ENCODE measurements around the gene CYP19A1. TPM values are rescaled to one million over a fixed set of nuclear protein-coding genes. Genes with fewer than 3 reads are reported as not detected.
"Not testable (repeated sequence)": the region's sequence is repeated elsewhere in the genome, so short reads cannot be mapped to it uniquely, and the experiment has no call there.

The CYP19A1 gene
- polyA plus RNA-seq, 5 donors = 0.10 to 1.9 TPM; not detected in 3

GRCh38 chr15:51263116-51263515 is 75.3 kb downstream of the CYP19A1 start:
- DNase-seq = no peak

- no peak for DNase-seq
Observed at GRCh38 chr15:51262463-51262862, 75.9 kb downstream of the CYP19A1 start.

DNA sequence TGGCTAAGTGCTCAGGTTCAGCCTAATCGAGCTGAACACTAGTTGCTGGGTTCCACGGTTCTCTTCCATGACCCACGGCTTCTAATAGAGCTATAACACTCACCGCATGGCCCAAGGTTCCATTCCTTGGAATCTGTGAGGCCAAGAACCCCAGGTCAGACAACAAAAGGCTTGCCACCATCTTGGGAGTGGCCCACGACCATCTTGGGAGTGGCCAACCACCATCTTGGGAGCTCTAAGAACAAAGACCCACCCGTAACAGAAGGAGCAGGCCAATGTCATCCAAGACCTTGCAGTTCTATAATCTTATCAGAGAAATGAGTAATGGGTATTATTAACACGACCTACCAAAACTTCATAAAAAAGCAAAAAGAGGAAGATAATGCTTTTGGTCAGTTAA is 77.3 kb downstream of the CYP19A1 start:
- not testable (repeated sequence) for DNase-seq

- no peak for DNase-seq
Observed at GRCh38 chr15:51260202-51260601, 78.2 kb downstream of the CYP19A1 start.

- no peak for DNase-seq
Observed at GRCh38 chr15:51255533-51255932, 82.9 kb downstream of the CYP19A1 start.

DNA sequence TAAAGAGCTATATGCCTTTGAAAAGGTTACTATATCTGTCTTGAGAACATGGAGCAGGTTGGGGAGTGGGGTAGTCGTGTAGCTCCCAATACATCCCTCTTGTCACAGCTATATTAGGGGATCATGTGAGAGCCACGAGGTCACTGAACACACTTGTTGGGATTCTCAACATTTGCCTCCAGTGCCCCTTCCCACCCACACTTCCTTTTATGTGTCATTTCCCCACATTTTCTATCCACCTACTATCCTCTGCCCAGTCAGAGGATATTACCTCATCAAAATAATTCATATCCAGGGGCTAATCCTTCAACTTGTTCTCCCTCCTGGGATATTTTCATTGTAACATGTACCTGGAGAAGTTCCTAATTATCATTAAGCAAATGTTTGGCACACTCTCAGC is 85.0 kb downstream of the CYP19A1 start:
- no peak for DNase-seq

GRCh38 chr15:51252671-51253070 is 85.7 kb downstream of the CYP19A1 start:
- no peak for DNase-seq

DNA sequence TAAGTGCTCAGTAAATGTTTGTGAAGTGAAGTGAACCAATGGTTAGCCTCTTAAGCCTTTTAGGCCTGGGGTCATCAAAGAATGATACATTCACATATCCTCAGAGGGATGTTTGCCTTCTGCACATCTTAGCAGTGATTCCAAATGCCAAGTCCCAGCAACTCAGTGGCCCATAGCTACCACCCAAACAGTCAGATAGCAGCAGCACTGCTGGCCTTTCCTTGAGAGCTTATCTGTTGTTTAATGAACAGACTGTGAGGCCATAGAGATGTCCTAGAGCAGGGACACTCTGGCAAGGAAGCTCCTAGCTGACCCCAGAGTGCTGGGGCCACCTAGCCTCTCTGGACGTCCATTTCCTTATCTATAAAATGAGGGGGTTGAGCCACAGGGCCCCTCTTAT is 86.8 kb downstream of the CYP19A1 start:
- no peak for DNase-seq

DNA sequence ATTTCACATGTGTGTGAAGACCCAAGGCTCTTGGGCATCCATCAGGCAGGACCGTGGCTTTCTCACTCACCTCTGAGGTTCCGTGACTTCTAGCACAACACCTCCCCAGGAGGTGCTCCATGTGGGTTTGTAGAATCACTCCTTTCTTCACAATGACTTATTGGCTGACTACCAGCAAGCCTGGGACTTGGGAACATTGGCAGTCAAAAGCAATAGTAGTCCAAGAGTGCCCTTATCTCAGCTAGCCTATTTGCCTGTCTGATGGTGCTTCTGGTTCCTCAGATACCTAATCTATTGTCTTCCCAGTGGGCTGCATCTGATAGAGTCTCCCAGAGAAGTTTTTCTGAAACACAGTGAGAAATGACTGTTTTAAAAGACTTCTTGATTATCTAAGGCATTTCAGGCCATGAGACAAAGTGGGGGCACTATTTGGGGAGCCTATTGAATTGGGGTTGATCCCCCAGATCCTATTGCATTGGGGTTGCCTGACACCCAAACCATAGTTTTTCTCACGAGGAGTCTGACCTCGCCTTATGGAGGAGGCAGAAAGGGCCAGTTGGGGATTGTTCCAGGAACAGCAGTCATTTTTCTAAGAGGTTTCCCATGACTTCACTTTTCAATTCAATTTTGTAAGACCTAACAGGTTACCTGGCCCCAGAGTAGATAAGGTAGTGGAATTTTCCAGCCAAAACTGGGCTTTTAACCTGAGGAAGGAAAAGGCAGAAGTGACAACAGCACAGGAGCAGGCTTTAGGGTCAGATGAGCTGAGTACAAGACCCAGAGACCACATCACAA is 88.0 kb downstream of the CYP19A1 start:
- no peak for DNase-seq

- DNase-seq = no peak
Observed at GRCh38 chr15:51245628-51246027, 92.8 kb downstream of the CYP19A1 start.

GRCh38 chr15:51244423-51244869 is 94.0 kb downstream of the CYP19A1 start:
- DNase-seq = no peak

DNA sequence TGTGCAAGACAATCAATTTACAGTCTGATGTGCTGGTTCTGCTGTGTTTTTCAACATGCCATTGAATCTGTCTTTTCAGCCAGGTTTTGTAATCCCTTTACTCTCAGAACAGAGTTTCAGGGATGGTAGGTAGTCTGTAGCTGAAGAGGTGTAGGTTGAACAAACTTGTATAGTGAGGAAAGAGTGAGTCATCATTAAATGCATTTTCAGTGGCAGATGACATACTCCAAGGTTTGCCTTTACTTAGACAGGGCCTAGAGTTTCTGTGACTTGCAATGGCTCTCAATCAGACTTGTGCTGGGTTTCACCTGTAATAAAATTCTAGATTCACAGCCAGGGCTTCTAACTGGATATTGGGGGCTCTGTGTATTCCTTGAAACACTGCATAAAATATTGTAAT is 94.6 kb downstream of the CYP19A1 start:
- DNase-seq = no peak

- DNase-seq = no peak
Observed at GRCh38 chr15:51240066-51240465, 98.3 kb downstream of the CYP19A1 start.

DNA sequence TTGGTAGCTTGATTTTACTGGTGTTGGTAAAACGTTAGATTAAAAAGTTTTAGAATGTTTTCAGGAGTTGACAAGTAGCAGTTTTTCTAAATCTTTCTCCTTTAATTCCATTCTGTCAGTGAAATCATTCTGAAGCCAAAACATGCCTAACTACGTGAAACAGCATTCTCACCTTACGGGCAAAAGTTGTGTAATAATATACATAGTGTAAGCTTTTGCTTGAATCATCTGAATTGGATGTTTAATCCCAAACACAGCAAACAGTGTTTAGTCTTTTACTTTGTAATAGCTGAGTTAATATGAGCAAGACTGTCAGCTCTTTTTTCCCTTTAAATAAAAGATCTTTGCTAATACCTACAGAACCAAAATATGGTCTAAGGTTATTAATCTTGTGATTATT is 100.6 kb downstream of the CYP19A1 start:
- no peak for DNase-seq

- DNase-seq = no peak
Observed at GRCh38 chr15:51234176-51234927, 104.0 kb downstream of the CYP19A1 start.

- no peak for DNase-seq
Observed at GRCh38 chr15:51232581-51232980, 105.8 kb downstream of the CYP19A1 start.

GRCh38 chr15:51229907-51230330 is 108.5 kb downstream of the CYP19A1 start:
- DNase-seq = peak in 1 of 2 donors; percentile 21

- no peak for DNase-seq
Observed at GRCh38 chr15:51227940-51228732, 110.3 kb downstream of the CYP19A1 start.

DNA sequence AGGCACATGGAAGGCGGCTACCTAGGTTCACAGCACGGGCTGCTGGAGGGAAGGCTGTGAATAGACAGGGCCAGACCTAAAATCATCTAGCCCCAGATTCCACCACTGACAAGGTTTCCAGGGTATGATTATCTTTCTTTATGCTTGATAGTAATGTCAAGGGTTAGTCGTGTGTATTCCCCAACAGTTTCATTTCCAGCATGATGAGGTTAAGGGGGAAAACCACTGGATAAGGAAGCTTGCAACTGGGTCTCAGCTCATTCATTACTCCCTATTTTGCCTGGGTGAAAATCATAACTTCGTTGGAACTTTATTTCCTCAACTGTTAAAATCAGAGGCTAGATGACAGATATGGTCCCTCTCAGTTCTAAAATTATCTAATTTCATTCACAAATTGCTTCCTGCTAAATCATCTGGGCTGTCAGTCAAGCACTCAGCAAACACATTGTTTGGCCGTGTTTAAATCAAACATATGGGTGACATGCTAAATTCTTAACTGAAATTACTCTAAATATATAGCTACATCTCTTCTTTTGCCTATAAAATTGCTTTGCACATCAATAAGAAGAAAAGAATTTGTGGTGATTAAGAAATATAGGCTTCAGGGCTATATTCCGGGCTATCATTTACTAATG is 111.7 kb downstream of the CYP19A1 start:
- no peak for DNase-seq

- DNase-seq = no peak
Observed at GRCh38 chr15:51224428-51224827, 114.0 kb downstream of the CYP19A1 start.

DNA sequence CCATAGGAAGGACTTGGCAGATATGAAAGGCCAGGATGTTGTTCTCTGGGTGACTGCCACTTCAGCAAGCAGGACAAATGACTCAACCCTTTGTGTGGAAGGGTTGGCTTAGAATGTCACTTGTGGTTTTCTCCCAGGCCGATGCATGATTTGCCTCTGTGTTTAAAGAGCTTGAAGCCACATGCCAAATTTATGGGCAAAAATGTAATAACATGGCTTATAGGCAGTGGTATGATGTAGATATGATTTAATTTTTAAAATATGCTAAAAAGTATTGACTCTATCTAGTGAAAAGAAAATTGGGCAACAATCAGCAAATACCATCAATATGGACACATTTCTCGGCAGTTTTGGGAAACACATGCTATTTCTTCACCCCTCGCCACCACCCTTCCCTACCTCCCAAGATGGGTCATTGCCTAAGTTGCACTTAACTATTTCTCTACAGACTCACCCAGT is 114.6 kb downstream of the CYP19A1 start:
- no peak for DNase-seq

Measured in right lung (tissue), 5 donors.